ENCODE measurements around the gene SEPTIN12.

DNA sequence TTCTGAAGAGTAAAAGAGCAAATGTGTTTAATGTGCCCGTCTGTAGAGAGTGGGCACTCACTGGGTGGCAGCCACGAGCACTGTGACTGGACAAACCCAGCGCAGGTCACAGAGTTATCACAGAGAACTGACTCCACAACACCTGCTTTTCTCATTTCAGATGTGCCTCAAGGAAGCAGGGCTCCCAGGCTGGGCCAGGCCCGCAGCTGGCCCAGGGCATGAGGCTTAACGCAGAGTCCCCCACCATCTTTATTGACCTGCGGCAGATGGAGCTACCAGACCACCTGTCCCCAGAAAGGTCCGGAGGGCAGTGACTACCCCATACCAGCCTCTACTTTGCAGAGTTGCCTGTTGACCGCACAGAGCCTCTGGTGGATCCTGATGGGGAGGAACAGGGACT lies 41.9 kb downstream of the SEPTIN12 start:
- TF ChIP-seq CTCF (IDR thresholded peaks at IDR 0.05) (no peak), POLR2AphosphoS5 (IDR thresholded peaks at IDR 0.05; ENCODE audit: insufficient read depth in 1 of 2, low read depth in 1 of 2) (no peak), POLR2A (IDR thresholded peaks at IDR 0.05) (no peak)

Measured in vagina (tissue), 2 donors.